H1 (cell line): ENCODE measurements around the gene PTGES. TPM values are rescaled to one million over a fixed set of nuclear protein-coding genes. Genes with fewer than 3 reads are reported as not detected.

Experiments
- CTCF ChIA-PET: fragments of 300-600 bp; sonication (Branson Sonifier 250); formaldehyde crosslinking; loops from one replicate; lab custom pipeline; 2021; ENCODE audit not compliant: partially characterized antibody; lab: Charles Lee
- POLR2A ChIA-PET: fragments of 300-600 bp; sonication (Branson Sonifier 250); formaldehyde crosslinking; loops from one replicate; lab custom pipeline; 2021; ENCODE audit warnings: inconsistent platforms; ENCODE audit not compliant: partially characterized antibody; lab: Charles Lee
- DNase-seq, 2 experiments: peaks; one replicate each; pipeline versions ENCODE4 v3.0.0 to v3.0.0-alpha.2; 2010 to 2022; ENCODE audit warnings: low spot score in 2 of 2, low read depth in 1 of 2, mixed read lengths in 1 of 2
- FAIRE-seq: peaks from 2 replicates; lab custom pipeline; 2011; peaks lifted over from hg19 to GRCh38; lab: Jason Lieb, UNC
- H2AFZ ChIP-seq: 2 replicates; pipeline ENCODE4 v1.8.1; 2012; ENCODE audit warnings: low read length, inconsistent platforms
- H2AK5ac ChIP-seq: 2 replicates; pipeline ENCODE4 v1.6.1; 2013; ENCODE audit warnings: low read depth, low read length
- H2BK120ac ChIP-seq: replicated peaks from 2 replicates; pipeline ENCODE3; 2013; ENCODE audit warnings: low read depth, low read length, inconsistent platforms
- H2BK12ac ChIP-seq: 2 replicates; pipeline ENCODE4 v1.6.1; 2013; ENCODE audit warnings: low read depth, low read length
- H2BK15ac ChIP-seq: 2 replicates; pipeline ENCODE4 v1.6.1; 2013; ENCODE audit warnings: low read length
- H2BK20ac ChIP-seq: 2 replicates; pipeline ENCODE4 v1.6.1; 2013; ENCODE audit warnings: low read length
- H2BK5ac ChIP-seq: 2 replicates; pipeline ENCODE4 v1.6.1; 2013; ENCODE audit warnings: low read depth, low read length
- H3K14ac ChIP-seq: 2 replicates; pipeline ENCODE4 v1.6.1; 2013; ENCODE audit warnings: inconsistent platforms; ENCODE audit not compliant: insufficient read length
- H3K18ac ChIP-seq: 2 replicates; pipeline ENCODE4 v1.6.1; 2013; ENCODE audit warnings: low read length; ENCODE audit errors: extremely low read depth
- H3K23ac ChIP-seq: 2 replicates; pipeline ENCODE4 v1.6.1; 2013; ENCODE audit warnings: inconsistent platforms; ENCODE audit not compliant: insufficient read length
- H3K23me2 ChIP-seq: 2 replicates; pipeline ENCODE4 v1.6.1; 2013; ENCODE audit warnings: low read depth, low read length
- H3K27ac ChIP-seq: 2 replicates; pipeline ENCODE4 v1.6.1; 2011; ENCODE audit warnings: low read depth, low read length, inconsistent platforms
- H3K27me3 ChIP-seq, 4 experiments: replicated peaks in 1 of 4; 1 replicate in 1 of 4; 2 replicates in 3 of 4; pipeline versions ENCODE4 v1.6.1 to v1.8.1; 2011 to 2013; ENCODE audit warnings: low read length in 3 of 4, mild to moderate bottlenecking in 3 of 4, inconsistent platforms in 2 of 4, mixed read lengths in 2 of 4, moderate library complexity in 1 of 4; ENCODE audit not compliant: control insufficient read depth in 3 of 4, insufficient read depth in 3 of 4; ENCODE audit errors: extremely low read depth in 1 of 4
- H3K36me3 ChIP-seq, 4 experiments: 2 replicates each; pipeline versions ENCODE4 v1.6.1 to v1.8.1; 2011 to 2013; ENCODE audit warnings: mild to moderate bottlenecking in 4 of 4, low read length in 3 of 4, moderate library complexity in 2 of 4, control low read depth in 1 of 4, inconsistent platforms in 1 of 4; ENCODE audit not compliant: insufficient read depth in 4 of 4, control insufficient read depth in 2 of 4
- H3K4ac ChIP-seq: replicated peaks from 2 replicates; pipeline ENCODE3; 2013; ENCODE audit warnings: low read length, low read depth, mixed read lengths, inconsistent platforms; ENCODE audit not compliant: insufficient read length
- H3K4me1 ChIP-seq, 4 experiments: replicated peaks in 1 of 4; 1 replicate in 1 of 4; 2 replicates in 3 of 4; pipeline versions ENCODE4 v1.6.1 to v1.8.1; 2011 to 2013; ENCODE audit warnings: low read length in 3 of 4, inconsistent platforms in 2 of 4, mixed read lengths in 1 of 4; ENCODE audit not compliant: insufficient read depth in 4 of 4, control insufficient read depth in 3 of 4
- H3K4me2 ChIP-seq, 2 experiments: 2 replicates each; pipeline versions ENCODE4 v1.6.1 to v1.8.1; 2011 to 2013; ENCODE audit warnings: low read depth in 2 of 2, low read length in 2 of 2, control low read depth in 1 of 2, inconsistent platforms in 1 of 2, mild to moderate bottlenecking in 1 of 2; ENCODE audit not compliant: insufficient read depth in 1 of 2
- H3K4me3 ChIP-seq, 4 experiments: fragments of 200-600, 300-600 bp in 1 of 4; sonication (generic), shearing (Covaris generic), sonication (Bioruptor Twin) in 1 of 4; 2 replicates each; pipeline versions ENCODE4 v1.5.1 to v1.8.1; 2011 to 2016; ENCODE audit warnings: low read length in 4 of 4, low read depth in 3 of 4, control low read depth in 2 of 4, inconsistent platforms in 2 of 4, mild to moderate bottlenecking in 2 of 4, mixed read lengths in 1 of 4, moderate library complexity in 1 of 4; ENCODE audit not compliant: insufficient read depth in 2 of 4; ENCODE audit errors: extremely low read depth in 1 of 4
- H3K56ac ChIP-seq: replicated peaks from 2 replicates; pipeline ENCODE3; 2013; ENCODE audit warnings: low read depth, mild to moderate bottlenecking, mixed read lengths, low read length, inconsistent platforms; ENCODE audit not compliant: insufficient read length
- H3K79me1 ChIP-seq: 2 replicates; pipeline ENCODE4 v1.6.1; 2013; ENCODE audit warnings: low read depth, low read length, control low read depth
- H3K79me2 ChIP-seq, 2 experiments: 2 replicates each; pipeline versions ENCODE4 v1.6.1 to v1.8.1; 2012 to 2013; ENCODE audit warnings: low read length in 2 of 2, mild to moderate bottlenecking in 2 of 2, inconsistent platforms in 1 of 2; ENCODE audit not compliant: insufficient read depth in 2 of 2, control insufficient read depth in 1 of 2
- H3K9ac ChIP-seq, 4 experiments: replicated peaks in 1 of 4; 1 replicate in 1 of 4; 2 replicates in 3 of 4; pipeline versions ENCODE4 v1.6.1 to v1.8.1; 2011 to 2013; ENCODE audit warnings: low read depth in 3 of 4, low read length in 3 of 4, control low read depth in 2 of 4, mild to moderate bottlenecking in 2 of 4, moderate library complexity in 2 of 4, inconsistent platforms in 1 of 4; ENCODE audit errors: extremely low read depth in 1 of 4
- H3K9me3 ChIP-seq, 2 experiments: 2 replicates each; pipeline versions ENCODE4 v1.6.1 to v1.8.1; 2012 to 2013; ENCODE audit warnings: mild to moderate bottlenecking in 2 of 2, moderate library complexity in 2 of 2, control low read depth in 1 of 2, inconsistent platforms in 1 of 2, low read depth in 1 of 2, low read length in 1 of 2, mixed read lengths in 1 of 2; ENCODE audit not compliant: insufficient read depth in 2 of 2
- H4K20me1 ChIP-seq, 2 experiments: replicated peaks in 1 of 2; 2 replicates each; pipeline versions ENCODE3 to v1.8.1; 2011 to 2013; ENCODE audit warnings: inconsistent platforms in 2 of 2, low read length in 2 of 2, mild to moderate bottlenecking in 1 of 2; ENCODE audit not compliant: insufficient read depth in 2 of 2, control insufficient read depth in 1 of 2
- H4K5ac ChIP-seq: 2 replicates; pipeline ENCODE4 v1.6.1; 2013; ENCODE audit warnings: low read length, low read depth, mixed read lengths, inconsistent platforms; ENCODE audit not compliant: insufficient read length
- H4K8ac ChIP-seq: 2 replicates; pipeline ENCODE4 v1.8.0; 2013; ENCODE audit warnings: mild to moderate bottlenecking, moderate library complexity, low read length, inconsistent platforms; ENCODE audit not compliant: insufficient read depth; ENCODE audit errors: extremely low read depth
- H4K91ac ChIP-seq: replicated peaks from 2 replicates; pipeline ENCODE3; 2013; ENCODE audit warnings: low read length, mixed read lengths, inconsistent platforms; ENCODE audit not compliant: insufficient read length
- KDM1A ChIP-seq: fragments of 200-600, 300-600 bp; sonication (generic); IDR thresholded peaks from 2 replicates; pipeline ENCODE4 v1.7.1; 2016; ENCODE audit warnings: mild to moderate bottlenecking, low read length, borderline replicate concordance
- SP1 ChIP-seq: IDR thresholded peaks from 2 replicates; pipeline ENCODE4 v1.6.1; 2011; ENCODE audit warnings: low read depth, low read length
- WGBS, 2 experiments: shearing (Covaris generic) in 1 of 2; methylation state at CpG; one replicate each; pipeline versions ENCODE4 v1.1.6 to v1.1.7; 2013 to 2015; ENCODE audit warnings: low lambda C conversion rate in 2 of 2, mixed read lengths in 2 of 2, inconsistent platforms in 1 of 2, low coverage in 1 of 2, missing lambda C conversion rate in 1 of 2; ENCODE audit not compliant: insufficient replicate concordance in 2 of 2, insufficient coverage in 1 of 2, insufficient read length in 1 of 2; ENCODE audit errors: extremely low coverage in 1 of 2, missing lambda C conversion rate in 1 of 2; 5-methylcytosine and 5-hydroxymethylcytosine counted together
- polyA plus RNA-seq, 7 experiments: library from polyadenylated mRNA; depleted of rRNA in 3 of 7; stranded (reverse) in 5 of 7; unstranded in 2 of 7; fragments of >200 nt in 5 of 7; fragments of 200-250 nt in 2 of 7; gene quantifications; 1 replicate in 5 of 7; 2 replicates in 1 of 7; 4 replicates in 1 of 7; pipeline versions ENCODE4 v1.2.1 to v1.2.3, GENCODE V29; 2011 to 2013; ENCODE audit warnings: missing spikeins in 2 of 7, mixed read lengths in 2 of 7
- total RNA-seq: library from RNA; stranded (reverse); fragmentation: NEBNext Ultra II Directional; extraction: Animal tissue kit (Norgen Biotek cat#: 25700); gene quantifications from 2 replicates; pipeline ENCODE4 v1.2.1, GENCODE V29; 2021

The PTGES gene
- total and polyA plus RNA-seq, 2 of the 8 experiments (the other 6 are each of a cell fraction or from before 2014, with no cell fraction given): 3.2 to 5.1 TPM

DNA sequence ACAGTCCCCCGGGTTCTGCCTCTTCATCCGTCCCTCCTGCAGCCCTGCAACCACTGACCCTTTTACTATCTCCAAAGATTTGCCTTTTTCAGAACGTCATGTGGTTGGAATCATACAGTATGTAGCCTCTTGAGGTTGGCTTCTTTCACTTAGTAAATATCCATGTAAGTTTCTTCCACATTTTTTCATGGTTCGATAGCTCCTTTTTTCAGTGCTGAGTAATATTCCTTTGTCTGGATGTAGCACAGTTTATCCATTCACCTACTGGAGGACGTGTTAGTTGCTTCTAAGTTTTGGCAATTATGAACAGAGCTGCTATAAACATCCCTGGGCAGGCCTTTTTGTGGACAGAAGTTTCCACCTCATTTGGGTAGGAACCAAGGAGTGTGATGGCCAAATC is 60.3 kb downstream of the PTGES start:
- Histone ChIP-seq H2BK15ac (no peak overlapping the region), H2BK20ac (no peak overlapping the region), H3K9ac (no peak overlapping the region), H3K56ac (no peak overlapping the region), H2BK5ac (no peak overlapping the region), H3K27me3 (peaks cover 0 to 15% (median 5%) of the 10 kb centered on the region in 4 experiments; a peak in 3 of 7 replicates), H4K20me1 (no peaks in the 10 kb centered on the region), H3K27ac (no peak overlapping the region), H3K4ac (no peak overlapping the region), H2BK12ac (no peak overlapping the region), H3K23me2 (peaks cover 9% of the 10 kb centered on the region; the same call in 1 of the 2 replicates), H3K4me2 (no peak overlapping the region), H4K5ac (no peak overlapping the region), H3K4me1 (peaks cover 0 to 4% (median under 1%) of the 10 kb centered on the region in 4 experiments; a peak in 2 of 7 replicates), H2AFZ (no peak overlapping the region), H2BK120ac (no peak overlapping the region), H4K91ac (no peak overlapping the region), H3K36me3 (no peaks in the 10 kb centered on the region), H4K8ac (no peak overlapping the region), H3K23ac (no peak overlapping the region), H2AK5ac (no peak overlapping the region), H3K18ac (no peak overlapping the region), H3K79me1 (no peaks in the 10 kb centered on the region), H3K14ac (no peak overlapping the region), H3K79me2 (no peaks in the 10 kb centered on the region), H3K4me3 (no peak overlapping the region), H3K9me3 (no peaks in the 10 kb centered on the region)
- no peak for TF ChIP-seq SP1
- peak; percentile 70; the same call in 1 of the 2 replicates for TF ChIP-seq KDM1A
- ChIA-PET CTCF (interaction anchor here (1.3 kb wide), 1 partner anchor 18 kb away, joined by 3 read pairs; no protein-coding TSS in a partner anchor), POLR2A (no interaction called here)
- DNase-seq: no peak
- WGBS, 2 experiments: 84% methylated on average over 5 of the region's 5 CpGs; no CpG with 5 or more reads in 1 of the 2 experiments
- FAIRE-seq: no peak

Other genes starting within 250 kb of the PTGES start
- not detected in 2 replicates for gene C9orf50, start 131.9 kb downstream of the PTGES start, total RNA-seq
- not detected in 2 replicates for gene C9orf50, start 131.9 kb downstream of the PTGES start, polyA plus RNA-seq (2011; rRNA removed)
- 66.1 and 70.2 TPM in 2 replicates for gene NTMT1, start 126.9 kb downstream of the PTGES start, total RNA-seq
- 66.8 and 72.0 TPM in 2 replicates for gene NTMT1, start 126.9 kb downstream of the PTGES start, polyA plus RNA-seq (2011; rRNA removed)
- gene ASB6, start 110.9 kb downstream of the PTGES start, total RNA-seq: 17.3 TPM in 2 replicates
- gene ASB6, start 110.9 kb downstream of the PTGES start, polyA plus RNA-seq (2011; rRNA removed): 14.0 and 19.7 TPM in 2 replicates
- gene PRRX2, start 87.4 kb downstream of the PTGES start, total RNA-seq: 5.8 and 7.1 TPM in 2 replicates
- gene PRRX2, start 87.4 kb downstream of the PTGES start, polyA plus RNA-seq (2011; rRNA removed): 9.2 and 10.9 TPM in 2 replicates
- gene TOR1B, start 50.1 kb upstream of the PTGES start, total RNA-seq: 17.4 and 19.2 TPM in 2 replicates
- 11.4 and 13.4 TPM in 2 replicates for gene TOR1B, start 50.1 kb upstream of the PTGES start, polyA plus RNA-seq (2011; rRNA removed)
- 32.7 and 37.6 TPM in 2 replicates for gene TOR1A, start 71.1 kb upstream of the PTGES start, total RNA-seq
- 46.6 and 46.7 TPM in 2 replicates for gene TOR1A, start 71.1 kb upstream of the PTGES start, polyA plus RNA-seq (2011; rRNA removed)
- 40.6 and 47.7 TPM in 2 replicates for gene C9orf78, start 82.2 kb upstream of the PTGES start, total RNA-seq
- gene C9orf78, start 82.2 kb upstream of the PTGES start, polyA plus RNA-seq (2011; rRNA removed): 16.7 and 17.4 TPM in 2 replicates
- 13.4 and 17.9 TPM in 2 replicates for gene USP20, start 82.4 kb upstream of the PTGES start, total RNA-seq
- 23.0 and 35.0 TPM in 2 replicates for gene USP20, start 82.4 kb upstream of the PTGES start, polyA plus RNA-seq (2011; rRNA removed)